Peyer's patch (tissue), 4 donors: Measurements from ENCODE around the gene PARVB.

Experiments
- CTCF ChIP-seq, 6 experiments: fragments of 450-650 bp in 4 of 6; fragments of 200-600 bp in 2 of 6; sonication (generic) in 1 of 6; IDR thresholded peaks; one replicate each; pipeline ENCODE4 v1.5.1; 2017 to 2019; ENCODE audit warnings: antibody characterized with exemption in 6 of 6, mild to moderate bottlenecking in 3 of 6, moderate library complexity in 1 of 6
- POLR2A ChIP-seq, 2 donors: fragments of 450-650 bp; IDR thresholded peaks; one replicate each; pipeline ENCODE4 v1.5.1; 2017; ENCODE audit warnings: antibody characterized with exemption in 2 of 2, mild to moderate bottlenecking in 2 of 2, moderate library complexity in 2 of 2

- TF ChIP-seq CTCF (IDR thresholded peaks at IDR 0.05) (no peak), POLR2A (IDR thresholded peaks at IDR 0.05) (no peak)
These were observed 58.7 kb downstream of the PARVB start for GRCh38 chr22:44082801-44083200.
